Measurements from ENCODE around the gene RGS2. TPM values are rescaled to one million over a fixed set of nuclear protein-coding genes. Genes with fewer than 3 reads are reported as not detected.
A peak's percentile ranks its signal among the peaks of the same experiment; 100 is the strongest.

The RGS2 gene
- total RNA-seq, 1 experiment from 2014 or later = 7.1 TPM

DNA sequence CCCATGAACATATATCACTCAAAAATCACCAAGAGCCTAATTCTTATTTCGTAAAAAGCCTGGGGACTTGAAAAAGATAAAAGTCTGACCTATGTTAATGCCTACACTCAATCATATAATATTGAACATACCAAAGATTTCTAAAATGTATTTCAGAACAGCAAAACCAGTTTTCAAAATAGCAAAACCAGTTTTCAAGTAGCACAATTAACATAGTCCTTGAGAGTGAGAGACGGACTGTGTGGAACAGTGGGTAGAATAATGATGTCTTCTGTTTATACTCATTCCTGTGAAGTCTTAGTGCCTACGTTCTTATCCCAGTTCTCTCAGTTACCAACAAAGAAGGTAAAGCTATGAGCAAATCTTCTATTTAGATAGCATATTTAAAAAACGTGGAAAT, 22.3 kb upstream of the RGS2 start:
- no peaks in the 10 kb centered on the region for H3K27me3 ChIP-seq
- no peak for DNase-seq
- no peaks in the 10 kb centered on the region for H3K4me1 ChIP-seq
- H3K9me3 ChIP-seq (replicated peaks) = no peaks in the 10 kb centered on the region
- no peak overlapping the region for H3K27ac ChIP-seq
- H3K36me3 ChIP-seq = no peaks in the 10 kb centered on the region
- H3K4me3 ChIP-seq = no peak overlapping the region

DNA sequence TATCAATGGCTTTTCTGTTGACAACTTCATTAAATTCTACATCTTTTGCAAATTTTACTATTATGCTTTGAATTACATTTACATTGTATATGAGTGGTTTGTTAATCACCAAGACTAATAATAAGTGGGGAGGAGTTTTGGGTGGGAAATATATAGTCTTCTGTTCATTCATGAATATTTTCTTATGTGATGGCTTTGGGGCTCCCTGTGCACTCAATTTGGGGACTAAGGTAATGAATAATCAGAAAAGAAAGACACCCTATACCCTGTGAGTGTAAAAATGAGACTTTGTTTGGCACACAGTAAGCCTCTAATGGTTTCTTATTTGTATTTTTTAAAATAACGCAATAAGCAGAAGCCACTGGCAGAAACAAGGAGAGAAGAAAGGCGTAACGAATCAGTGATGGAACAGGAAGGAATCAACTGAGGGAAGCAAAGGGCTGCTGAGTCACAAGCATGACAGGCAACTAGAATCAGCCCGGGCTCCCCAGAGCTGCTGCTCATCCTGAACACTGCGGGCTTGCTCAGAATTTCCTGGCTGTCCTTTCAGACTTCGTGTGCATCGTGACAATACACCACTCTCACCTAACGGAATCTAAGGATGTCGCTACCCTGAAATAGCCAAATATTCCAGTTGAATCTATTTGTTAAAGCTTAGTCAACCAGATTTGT, 20.8 kb upstream of the RGS2 start:
- peak overlapping the region; percentile 56 for H3K27ac ChIP-seq
- H3K4me3 ChIP-seq = no peak overlapping the region
- DNase-seq = peak; percentile 29 to 59

DNA sequence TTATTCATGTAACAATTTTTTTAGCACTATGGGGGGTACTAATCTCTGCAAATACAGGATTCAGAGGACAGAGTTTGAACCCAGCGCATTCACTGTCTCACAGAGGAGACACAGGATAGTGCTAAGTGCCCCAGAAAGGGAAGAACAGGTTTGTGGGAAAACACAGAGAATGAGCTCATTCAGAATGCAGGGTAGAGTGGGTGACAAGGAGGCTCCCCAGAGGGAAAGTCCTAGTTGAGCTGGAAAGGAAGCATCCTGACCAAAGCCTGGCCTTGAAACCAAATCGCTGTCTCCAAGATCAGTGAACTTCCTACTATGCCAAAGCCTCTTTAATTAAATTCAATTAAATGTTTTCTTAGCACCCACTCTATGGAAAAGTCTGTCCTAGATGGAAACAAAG, 19.0 kb upstream of the RGS2 start:
- H3K27ac ChIP-seq = no peak overlapping the region
- no peak overlapping the region for H3K4me3 ChIP-seq
- DNase-seq = no peak
- no peaks in the 10 kb centered on the region for H3K4me1 ChIP-seq
- no peaks in the 10 kb centered on the region for H3K9me3 ChIP-seq (replicated peaks)
- H3K27me3 ChIP-seq = no peaks in the 10 kb centered on the region
- no peaks in the 10 kb centered on the region for H3K36me3 ChIP-seq

More for the DNA sequence above, 20.8 kb upstream of the RGS2 start:
- Histone ChIP-seq H3K36me3 (no peaks in the 10 kb centered on the region), H3K4me1 (no peaks in the 10 kb centered on the region), H3K9me3 (replicated peaks) (no peaks in the 10 kb centered on the region), H3K27me3 (no peaks in the 10 kb centered on the region)

DNA sequence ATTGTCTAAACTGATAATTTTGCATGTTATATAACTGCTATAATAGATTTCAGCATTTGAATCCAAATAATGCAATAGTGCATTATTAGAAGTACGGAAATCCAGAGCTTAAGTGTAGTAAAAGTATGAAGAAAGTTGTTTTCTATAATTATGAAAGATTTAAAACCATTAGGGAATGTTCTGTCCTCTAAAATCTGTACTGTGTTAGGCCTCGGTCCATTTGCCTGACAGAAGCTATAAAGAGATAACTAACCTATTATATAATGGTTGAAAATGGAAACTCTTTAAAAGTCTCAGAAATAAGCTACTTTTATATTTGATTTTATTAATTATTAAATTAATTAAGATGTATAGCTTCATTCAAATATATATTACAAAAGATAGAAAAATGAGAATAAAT, 16.2 kb upstream of the RGS2 start:
- H3K9me3 ChIP-seq (replicated peaks) = no peaks in the 10 kb centered on the region
- DNase-seq = no peak
- H3K4me3 ChIP-seq = no peak overlapping the region
- H3K36me3 ChIP-seq = no peaks in the 10 kb centered on the region
- no peak overlapping the region for H3K27ac ChIP-seq
- H3K27me3 ChIP-seq = no peaks in the 10 kb centered on the region
- H3K4me1 ChIP-seq = no peaks in the 10 kb centered on the region

DNA sequence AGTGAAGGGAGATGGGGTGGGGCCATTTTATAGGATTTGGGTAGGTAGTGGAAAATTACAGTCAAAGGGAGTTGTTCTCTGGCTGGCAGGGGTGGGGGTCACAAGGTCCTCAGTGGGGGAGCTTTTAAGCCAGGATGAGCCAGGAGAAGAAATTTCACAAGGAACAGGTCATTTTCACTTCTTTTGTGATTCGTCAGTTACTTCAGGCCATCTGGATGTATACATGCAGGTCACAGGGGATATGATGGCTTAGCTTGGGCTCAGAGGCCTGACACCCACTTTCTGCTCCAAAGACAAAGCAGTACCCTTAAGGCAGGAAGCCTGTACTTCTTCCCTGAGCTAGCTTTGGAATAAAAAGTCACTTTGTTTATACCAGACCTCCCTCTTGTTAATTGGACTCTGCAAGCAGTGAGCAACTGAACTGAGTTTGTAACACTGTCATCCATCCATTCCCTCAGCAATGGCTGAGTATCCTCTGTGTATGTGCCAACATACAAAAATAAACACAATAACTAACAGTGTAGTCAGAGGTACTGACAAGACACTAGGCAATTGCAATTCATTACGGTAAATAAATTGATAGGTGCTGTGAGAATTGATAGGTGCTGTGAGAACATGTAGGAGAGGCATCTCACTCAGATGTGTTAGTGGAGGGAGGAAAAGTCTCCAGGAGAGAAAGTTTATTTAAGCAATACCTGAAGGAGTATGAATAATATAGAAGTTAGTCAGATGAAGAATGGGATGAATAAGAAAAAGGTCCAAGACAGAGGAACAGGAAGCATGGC, 14.7 kb upstream of the RGS2 start:
- Histone ChIP-seq H3K27ac (no peak overlapping the region), H3K4me3 (no peak overlapping the region), H3K9me3 (replicated peaks) (no peaks in the 10 kb centered on the region), H3K4me1 (no peaks in the 10 kb centered on the region), H3K27me3 (no peaks in the 10 kb centered on the region), H3K36me3 (no peaks in the 10 kb centered on the region)
- DNase-seq = no peak

DNA sequence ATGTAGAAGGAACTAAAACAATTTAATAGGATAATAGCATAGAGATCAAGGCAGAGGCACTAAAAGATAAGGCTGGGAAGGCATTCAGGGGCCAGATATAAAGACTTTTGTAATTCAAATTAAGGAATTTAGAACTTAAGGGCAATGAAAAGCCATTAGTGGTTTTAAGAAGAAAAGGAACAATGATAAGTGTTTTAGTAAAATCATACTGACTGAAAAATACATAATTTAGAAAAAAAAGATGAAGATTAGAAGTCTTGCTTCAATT, 14.1 kb upstream of the RGS2 start:
- no peaks in the 10 kb centered on the region for H3K9me3 ChIP-seq (replicated peaks)
- H3K4me1 ChIP-seq = no peaks in the 10 kb centered on the region
- H3K4me3 ChIP-seq = no peak overlapping the region
- H3K36me3 ChIP-seq = no peaks in the 10 kb centered on the region
- H3K27me3 ChIP-seq = no peaks in the 10 kb centered on the region
- DNase-seq = no peak
- H3K27ac ChIP-seq = no peak overlapping the region

DNA sequence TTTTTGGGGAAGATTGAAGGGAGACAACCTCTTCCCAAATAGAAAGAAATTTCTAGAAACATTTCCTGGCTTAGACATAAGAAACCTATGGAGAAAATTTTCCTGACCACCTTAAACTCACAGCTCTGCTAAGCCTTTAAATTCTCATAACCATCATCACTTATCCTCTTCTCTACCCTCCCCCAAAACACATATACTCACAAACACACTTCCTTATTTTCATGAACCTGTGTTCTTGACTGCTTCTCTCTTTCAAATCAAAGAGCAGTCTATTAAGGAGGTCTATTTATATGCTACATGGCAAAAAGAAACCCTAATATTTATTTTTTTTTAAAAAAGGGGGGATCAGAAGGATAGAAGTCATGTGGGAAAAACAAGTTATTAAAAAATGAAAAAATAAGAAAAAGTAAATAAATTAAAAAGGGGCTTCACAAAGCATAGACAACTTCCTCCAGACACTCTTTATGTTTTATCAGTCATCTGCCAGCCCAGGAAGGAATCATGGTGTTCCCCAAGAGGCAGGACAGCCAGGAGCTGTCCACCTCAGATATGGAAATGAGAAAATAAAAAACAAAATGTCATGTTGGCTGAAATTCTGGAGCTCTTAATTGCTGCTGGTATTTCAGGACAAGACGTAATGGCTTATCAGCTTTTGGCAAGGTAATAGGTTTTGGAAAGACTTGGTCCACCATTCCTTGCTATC, 12.8 kb upstream of the RGS2 start:
- Histone ChIP-seq H3K27ac (no peak overlapping the region), H3K27me3 (no peaks in the 10 kb centered on the region), H3K9me3 (replicated peaks) (no peaks in the 10 kb centered on the region), H3K36me3 (no peaks in the 10 kb centered on the region), H3K4me3 (no peak overlapping the region), H3K4me1 (no peaks in the 10 kb centered on the region)
- no peak for DNase-seq

DNA sequence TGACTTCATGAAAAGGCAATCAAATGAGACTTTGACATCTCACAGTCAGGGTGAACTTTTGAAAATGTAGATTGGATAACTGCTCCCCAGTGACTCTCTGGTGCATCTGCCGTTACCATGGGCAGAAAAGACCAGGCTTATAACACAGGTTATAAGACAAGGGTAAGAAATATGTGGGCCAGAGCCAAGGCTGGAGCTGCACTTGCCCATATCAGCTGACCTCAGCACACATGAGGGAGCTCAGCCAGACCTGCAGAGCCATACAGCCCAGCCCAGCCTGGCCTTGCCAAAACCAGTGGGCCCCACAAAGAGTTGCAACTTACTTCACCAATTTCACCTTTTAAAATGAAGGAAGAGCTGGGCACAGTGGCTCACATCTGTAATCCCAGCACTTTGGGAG, 11.7 kb upstream of the RGS2 start:
- no peaks in the 10 kb centered on the region for H3K27me3 ChIP-seq
- no peak overlapping the region for H3K27ac ChIP-seq
- no peaks in the 10 kb centered on the region for H3K36me3 ChIP-seq
- H3K4me3 ChIP-seq = no peak overlapping the region
- no peaks in the 10 kb centered on the region for H3K4me1 ChIP-seq
- no peaks in the 10 kb centered on the region for H3K9me3 ChIP-seq (replicated peaks)
- DNase-seq = no peak

DNA sequence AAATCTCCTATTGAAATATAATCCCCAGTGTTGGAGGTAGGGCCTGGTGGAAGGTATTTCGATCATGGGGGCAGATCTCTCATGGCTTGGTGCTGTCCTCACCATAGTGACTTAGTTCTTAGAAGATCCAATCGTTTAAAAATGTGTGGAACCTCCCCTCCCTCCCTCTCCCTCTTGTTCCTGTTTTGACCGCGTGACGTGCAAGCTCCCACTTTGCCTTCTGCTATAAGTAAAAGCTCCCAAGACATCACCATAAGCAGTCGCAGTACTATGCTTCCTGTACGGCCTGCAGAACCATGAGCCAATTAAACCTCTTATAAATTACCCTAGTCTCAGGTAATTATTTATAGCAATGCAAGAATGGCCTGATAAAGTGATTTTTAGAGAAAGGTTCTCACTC, 10.9 kb upstream of the RGS2 start:
- Histone ChIP-seq H3K27me3 (no peaks in the 10 kb centered on the region), H3K4me3 (no peak overlapping the region), H3K36me3 (no peaks in the 10 kb centered on the region), H3K9me3 (replicated peaks) (no peaks in the 10 kb centered on the region), H3K27ac (no peak overlapping the region), H3K4me1 (no peaks in the 10 kb centered on the region)
- DNase-seq = no peak

DNA sequence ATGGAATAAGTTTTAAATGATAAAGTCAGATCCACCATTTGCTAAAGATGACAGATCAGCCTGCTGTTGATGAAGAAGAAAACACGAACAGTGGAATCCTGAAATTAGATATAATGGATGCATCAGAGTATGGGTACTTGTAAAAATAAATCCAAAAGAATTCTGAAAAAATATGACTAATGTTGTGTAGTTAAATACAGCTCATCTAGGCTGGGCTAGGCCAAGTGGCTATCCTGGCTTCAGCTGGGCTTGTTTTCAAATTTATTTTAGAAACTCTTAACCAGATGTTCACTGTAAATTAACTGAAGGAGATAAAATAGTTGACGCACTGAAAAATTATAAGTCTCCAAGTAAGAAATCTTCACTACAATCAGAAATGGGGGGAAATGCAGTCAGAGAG, 7.4 kb upstream of the RGS2 start:
- Histone ChIP-seq H3K36me3 (no peaks in the 10 kb centered on the region), H3K9me3 (replicated peaks) (no peaks in the 10 kb centered on the region), H3K27me3 (no peaks in the 10 kb centered on the region), H3K27ac (no peak overlapping the region), H3K4me1 (no peaks in the 10 kb centered on the region), H3K4me3 (no peak overlapping the region)
- DNase-seq = no peak

DNA sequence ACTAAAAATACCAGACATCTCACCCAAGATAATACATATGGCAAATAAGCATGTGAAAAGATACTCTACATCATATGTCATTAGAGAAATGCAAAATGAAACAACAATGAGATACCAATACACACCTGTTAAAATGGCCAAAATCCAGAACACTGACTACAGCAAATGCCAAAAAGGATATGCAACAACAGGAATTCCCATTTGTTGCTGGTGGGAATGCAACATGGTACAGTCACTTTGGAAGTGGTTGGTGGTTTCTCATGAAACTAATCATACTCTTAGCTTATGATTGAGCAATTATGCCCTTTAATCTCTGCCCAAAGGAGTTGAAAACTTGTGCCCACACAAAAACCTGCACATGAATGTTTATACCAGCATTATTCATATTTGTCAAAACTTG, 6.4 kb upstream of the RGS2 start:
- H3K4me3 ChIP-seq = no peak overlapping the region
- DNase-seq = no peak
- no peaks in the 10 kb centered on the region for H3K9me3 ChIP-seq (replicated peaks)
- H3K27ac ChIP-seq = no peak overlapping the region
- H3K27me3 ChIP-seq = no peaks in the 10 kb centered on the region
- H3K4me1 ChIP-seq = no peaks in the 10 kb centered on the region
- no peaks in the 10 kb centered on the region for H3K36me3 ChIP-seq

DNA sequence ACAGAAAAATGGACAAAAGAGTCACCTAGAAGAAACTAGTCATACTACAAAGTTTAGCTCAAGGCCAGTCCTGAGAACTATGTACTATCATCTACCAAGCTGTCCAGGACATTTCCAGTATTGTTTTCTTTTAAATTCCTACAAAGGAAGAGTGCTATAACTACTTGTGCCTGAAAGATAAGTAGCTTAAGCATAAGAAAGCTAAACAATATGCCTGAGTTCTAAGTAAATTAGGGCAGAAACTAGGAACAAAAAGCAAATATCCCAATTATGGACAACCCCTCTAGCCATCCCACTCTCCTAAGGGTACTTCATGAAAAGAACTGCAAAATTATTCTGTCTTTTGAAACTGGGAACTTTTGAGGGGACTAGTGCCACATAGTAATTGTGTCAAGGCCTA, 5.3 kb upstream of the RGS2 start:
- H3K4me3 ChIP-seq = no peak overlapping the region
- no peak overlapping the region for H3K27ac ChIP-seq
- no peak for DNase-seq
- H3K9me3 ChIP-seq (replicated peaks) = no peaks in the 10 kb centered on the region
- no peaks in the 10 kb centered on the region for H3K36me3 ChIP-seq
- no peaks in the 10 kb centered on the region for H3K4me1 ChIP-seq
- no peaks in the 10 kb centered on the region for H3K27me3 ChIP-seq

DNA sequence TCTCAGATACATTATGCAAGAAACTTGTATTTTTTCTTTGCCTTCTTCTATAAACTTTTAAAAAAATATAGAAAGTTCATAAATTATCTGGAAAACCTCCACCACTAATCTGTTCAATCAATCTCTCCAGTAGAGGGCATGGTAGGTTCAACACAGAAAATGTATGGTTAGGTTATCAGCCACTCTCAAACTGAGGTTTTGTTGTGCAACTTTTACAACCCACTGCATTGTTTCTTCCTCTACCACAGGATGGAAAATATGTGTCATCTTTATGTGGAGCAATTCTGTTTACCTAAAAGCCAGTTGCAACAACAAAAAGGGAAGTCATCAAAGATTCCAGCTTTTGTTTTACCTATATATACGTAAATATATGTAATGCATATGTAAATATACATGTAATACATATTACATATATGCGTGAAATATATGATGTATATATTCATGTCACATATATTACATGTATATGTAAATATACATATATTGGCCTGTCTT, 3.0 kb upstream of the RGS2 start:
- Histone ChIP-seq H3K9me3 (replicated peaks) (no peaks in the 10 kb centered on the region), H3K4me3 (no peak overlapping the region), H3K4me1 (no peaks in the 10 kb centered on the region), H3K27me3 (no peaks in the 10 kb centered on the region), H3K27ac (no peak overlapping the region), H3K36me3 (no peaks in the 10 kb centered on the region)
- peak in 1 of 2 experiments; percentile 56 for DNase-seq

DNA sequence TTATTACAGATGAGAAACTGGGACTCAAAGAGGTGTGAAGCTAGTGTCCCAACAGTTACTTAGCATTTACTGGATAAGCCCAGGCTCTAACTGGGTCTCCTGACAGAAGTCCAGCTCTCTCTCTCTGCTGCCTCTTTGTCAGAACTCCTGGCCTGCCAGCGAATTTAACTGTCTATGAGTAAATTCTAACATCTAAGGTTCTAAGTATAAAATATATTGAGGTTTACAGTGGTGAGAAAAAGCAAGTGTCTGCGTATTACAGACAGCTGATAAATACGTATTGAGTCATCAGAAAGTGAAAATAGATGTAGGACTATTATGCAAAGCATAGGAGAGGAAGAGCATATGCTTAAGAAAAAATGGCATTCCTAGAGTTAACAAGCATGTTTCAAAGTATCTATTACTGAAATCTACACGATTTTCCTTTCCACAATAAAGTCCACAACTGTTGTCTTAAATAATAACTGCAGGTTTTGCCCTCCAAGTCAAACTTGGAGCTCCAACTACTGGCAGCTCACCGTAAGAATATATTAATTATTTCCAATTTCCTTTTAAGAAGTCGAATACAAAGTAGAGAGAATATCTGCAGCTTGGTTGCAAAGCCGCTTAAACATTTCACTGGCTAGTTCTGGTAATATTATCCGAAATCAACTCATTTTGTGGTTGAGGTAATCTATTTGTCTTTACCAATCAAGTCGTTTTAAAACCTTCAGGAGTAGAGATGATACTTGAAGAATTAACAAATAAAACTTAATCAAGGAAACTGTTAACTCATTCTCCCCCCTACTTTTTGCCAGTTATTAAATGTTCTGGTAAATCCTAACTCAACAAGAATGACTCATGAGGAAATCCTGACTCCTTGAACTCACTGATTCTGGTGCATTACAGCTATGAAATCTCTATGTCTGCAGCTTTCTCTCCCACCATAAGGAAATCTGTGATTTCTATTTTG, 1.4 kb upstream of the RGS2 start:
- H3K27ac ChIP-seq = peak overlapping the region; percentile 70
- H3K4me3 ChIP-seq = peak overlapping the region; percentile 65
- peak in 1 of 2 experiments; percentile 9 for DNase-seq
- no peaks in the 10 kb centered on the region for H3K9me3 ChIP-seq (replicated peaks)
- no peaks in the 10 kb centered on the region for H3K36me3 ChIP-seq
- no peaks in the 10 kb centered on the region for H3K27me3 ChIP-seq
- no peaks in the 10 kb centered on the region for H3K4me1 ChIP-seq

DNA sequence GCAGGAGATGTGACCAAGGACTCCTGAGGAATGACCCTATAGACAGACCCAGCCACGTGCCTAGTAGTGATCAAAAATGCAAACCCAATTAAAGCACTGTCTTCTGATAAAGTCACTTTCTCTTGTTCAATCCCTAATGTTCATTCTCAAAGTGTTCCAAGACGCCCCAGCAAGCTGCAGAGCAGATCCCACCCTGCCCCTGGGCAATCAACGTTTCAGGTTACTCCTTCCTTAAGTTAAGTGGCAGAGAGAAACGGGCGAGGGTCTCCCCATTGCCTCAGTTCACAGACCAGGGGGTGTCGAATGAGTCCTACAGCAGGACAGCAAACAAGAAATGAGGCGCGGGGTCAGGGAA, 699 bp upstream of the RGS2 start:
- no peaks in the 10 kb centered on the region for H3K27me3 ChIP-seq
- no peaks in the 10 kb centered on the region for H3K36me3 ChIP-seq
- DNase-seq = no peak
- no peaks in the 10 kb centered on the region for H3K9me3 ChIP-seq (replicated peaks)
- H3K27ac ChIP-seq = peak overlapping the region; percentile 70
- H3K4me1 ChIP-seq = no peaks in the 10 kb centered on the region
- peak overlapping the region; percentile 65 for H3K4me3 ChIP-seq

Measured in SJCRH30 (cell line).